K562 (cell line): ENCODE results near the gene BHLHE40. TPM values are rescaled to one million over a fixed set of nuclear protein-coding genes. Genes with fewer than 3 reads are reported as not detected.

Experiments used
- CAMTA2 ChIP-seq: fragments of 250-450 bp; sonication (Bioruptor Pico); conservative IDR thresholded peaks from 2 replicates; pipeline ENCODE4 v1.5.1; 2022
- KDM4B ChIP-seq, 2 experiments: fragments of 450-650 bp in 1 of 2; sonication (generic) in 1 of 2; IDR thresholded peaks; 2 replicates each; pipeline ENCODE4 v1.6.1; 2016 to 2017; ENCODE audit warnings: borderline replicate concordance in 2 of 2, antibody characterized with exemption in 1 of 2, low read depth in 1 of 2, mild to moderate bottlenecking in 1 of 2
- MCM5 ChIP-seq: fragments of 450-650 bp; IDR thresholded peaks from 2 replicates; pipeline ENCODE4 v1.6.1; 2016; ENCODE audit warnings: low read depth
- NCOA1 ChIP-seq: fragments of 450-650 bp; IDR thresholded peaks from 2 replicates; pipeline ENCODE4 v1.6.1; 2016; ENCODE audit warnings: low read depth
- NFYB ChIP-seq: IDR thresholded peaks from 2 replicates; pipeline ENCODE4 v1.6.1; 2011; ENCODE audit warnings: mild to moderate bottlenecking, moderate library complexity; ENCODE audit not compliant: insufficient read length; ENCODE audit errors: extremely low read depth
- PHB2 ChIP-seq: fragments of 450-650 bp; IDR thresholded peaks from 2 replicates; pipeline ENCODE4 v1.6.1; 2017; ENCODE audit warnings: low read depth
- PRMT5 ChIP-seq: sonication (generic); formaldehyde crosslinking; IDR thresholded peaks from 2 replicates; pipeline ENCODE4 v1.5.0; 2020; ENCODE audit warnings: missing genetic modification reagents
- SIRT6 ChIP-seq: IDR thresholded peaks from one replicate; pipeline ENCODE4 v1.6.1; 2012; ENCODE audit warnings: low read depth, mild to moderate bottlenecking, control low read depth, inconsistent platforms, low read length, moderate library complexity
- SLC30A9 ChIP-seq: fragments of 250-450 bp; sonication (Bioruptor Pico); IDR thresholded peaks from 2 replicates; pipeline ENCODE4 v1.8.0; 2022; ENCODE audit warnings: mild to moderate bottlenecking, moderate library complexity
- TOE1 ChIP-seq, 2 experiments: fragments of 450-650 bp in 1 of 2; sonication (generic) in 1 of 2; formaldehyde crosslinking in 1 of 2; IDR thresholded peaks; 2 replicates each; pipeline versions ENCODE4 v1.7.1 to v1.8.0; 2016 to 2022; ENCODE audit warnings: borderline replicate concordance in 2 of 2, mild to moderate bottlenecking in 2 of 2, antibody characterized with exemption in 1 of 2, inconsistent platforms in 1 of 2, low read depth in 1 of 2, missing genetic modification reagents in 1 of 2, moderate library complexity in 1 of 2
- XRCC3 ChIP-seq: fragments of 450-650 bp; IDR thresholded peaks from 2 replicates; pipeline ENCODE4 v1.6.1; 2017; ENCODE audit warnings: mild to moderate bottlenecking, moderate library complexity
- ZBTB1 ChIP-seq: sonication (generic); formaldehyde crosslinking; IDR thresholded peaks from 2 replicates; pipeline ENCODE4 v1.8.1; 2023; ENCODE audit warnings: missing genetic modification reagents, low read depth, mild to moderate bottlenecking, borderline replicate concordance
- ZKSCAN1 ChIP-seq: fragments of 150-350 bp; IDR thresholded peaks from 2 replicates; pipeline ENCODE4 v1.6.1; 2016; ENCODE audit warnings: low read depth, low read length
- ZNF175 ChIP-seq: fragments of 200-800 bp; sonication (Bioruptor generic); IDR thresholded peaks from 2 replicates; pipeline ENCODE4 v1.6.1; 2016; ENCODE audit warnings: low read depth, mild to moderate bottlenecking, missing genetic modification characterization, missing compliant biosample characterization
- ZNF408 ChIP-seq: fragments of 250-450 bp; sonication (Bioruptor Pico); IDR thresholded peaks from 2 replicates; pipeline ENCODE4 v1.4.0; 2020; ENCODE audit warnings: low read depth, mild to moderate bottlenecking, moderate library complexity
- polyA plus RNA-seq, 8 experiments: library from polyadenylated mRNA; depleted of rRNA in 4 of 8; stranded (reverse) in 5 of 8; unstranded in 3 of 8; fragments of >200 nt; fragmentation: Nextera tagmentation in 2 of 8; fragmentation: Illumina TruSeq in 1 of 8; extraction: Ambion mirVana in 2 of 8; extraction: Trizol in 1 of 8; gene quantifications; 2 replicates each; pipeline versions ENCODE4 v1.2.1 to v1.2.3, GENCODE V29; 2011 to 2014; ENCODE audit warnings: inconsistent platforms in 1 of 8, missing spikeins in 1 of 8
- total RNA-seq, 7 experiments: library from RNA; depleted of rRNA in 6 of 7; stranded (reverse); fragments of >200 nt in 6 of 7; fragmentation: Illumina TruSeq in 2 of 7; extraction: Trizol in 2 of 7; gene quantifications; 2 replicates each; pipeline versions ENCODE4 v1.2.1 to v1.2.3, GENCODE V29; 2011 to 2021; ENCODE audit warnings: low replicate concordance in 1 of 7
- TF ChIP-seq, protein P1 (sequence below): fragments of 250-450 bp; sonication (Bioruptor Pico); IDR thresholded peaks from 2 replicates; pipeline ENCODE4 v1.5.1; 2021; ENCODE audit warnings: mild to moderate bottlenecking
- TF ChIP-seq, protein P2 (sequence below), 2 experiments: fragments of 450-650 bp; formaldehyde crosslinking in 1 of 2; IDR thresholded peaks; 2 replicates each; pipeline versions ENCODE4 v1.4.0 to v1.6.1; 2014 to 2020; ENCODE audit warnings: mild to moderate bottlenecking in 2 of 2, borderline replicate concordance in 1 of 2, low read depth in 1 of 2
- TF ChIP-seq, protein P3 (sequence below): conservative IDR thresholded peaks from 2 replicates; pipeline ENCODE4 v1.6.1; 2011; ENCODE audit warnings: low read depth, mild to moderate bottlenecking, low read length; ENCODE audit not compliant: control insufficient read depth

BHLHE40 gene
- total and polyA plus RNA-seq, 9 of the 15 experiments (the other 6 are each of a cell fraction or from before 2014, with no cell fraction given) = 12.0 to 83.9 (median 31.4) TPM

DNA sequence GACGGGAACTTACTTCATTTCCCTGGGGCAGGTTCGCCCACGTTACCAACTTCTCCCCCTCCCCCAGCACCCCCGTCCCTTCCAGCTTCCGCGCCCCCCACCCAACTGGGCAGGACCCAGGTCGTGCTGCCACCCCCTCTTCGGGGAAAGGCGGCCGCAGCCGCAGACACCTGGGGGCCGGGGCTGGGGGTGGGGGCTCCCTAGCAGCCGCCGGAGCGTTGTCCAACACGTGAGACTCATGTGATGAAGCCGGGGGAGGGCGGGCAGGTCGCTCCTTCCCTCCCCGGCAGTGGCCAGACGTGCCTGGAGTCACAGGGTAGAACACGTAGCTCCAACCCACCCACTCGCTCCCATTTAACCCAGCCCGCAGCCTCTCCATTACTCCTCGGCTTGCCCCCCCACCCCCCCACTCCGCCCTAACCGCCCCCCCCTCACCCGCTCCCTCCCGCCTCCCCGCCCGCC lies 240 bp upstream of the BHLHE40 start (continued):
- TF ChIP-seq, protein P1, sequence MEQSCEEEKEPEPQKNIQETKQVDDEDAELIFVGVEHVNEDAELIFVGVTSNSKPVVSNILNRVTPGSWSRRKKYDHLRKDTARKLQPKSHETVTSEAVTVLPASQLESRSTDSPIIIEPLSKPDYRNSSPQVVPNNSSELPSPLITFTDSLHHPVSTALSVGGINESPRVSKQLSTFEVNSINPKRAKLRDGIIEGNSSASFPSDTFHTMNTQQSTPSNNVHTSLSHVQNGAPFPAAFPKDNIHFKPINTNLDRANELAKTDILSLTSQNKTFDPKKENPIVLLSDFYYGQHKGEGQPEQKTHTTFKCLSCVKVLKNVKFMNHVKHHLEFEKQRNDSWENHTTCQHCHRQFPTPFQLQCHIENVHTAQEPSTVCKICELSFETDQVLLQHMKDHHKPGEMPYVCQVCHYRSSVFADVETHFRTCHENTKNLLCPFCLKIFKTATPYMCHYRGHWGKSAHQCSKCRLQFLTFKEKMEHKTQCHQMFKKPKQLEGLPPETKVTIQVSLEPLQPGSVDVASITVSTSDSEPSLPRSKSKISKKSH (CRISPR knock-in tag) = no peak
- TF ChIP-seq ZNF408 (CRISPR knock-in tag) (no peak), ZKSCAN1 (no peak), ZBTB1 (no peak), SLC30A9 (CRISPR knock-in tag) (no peak), TOE1 (IDR thresholded peaks at IDR 0.05; ENCODE audit: borderline replicate concordance) (no peak), TOE1 (CRISPR knock-in tag; IDR thresholded peaks at IDR 0.05; ENCODE audit: borderline replicate concordance, low read depth) (no peak), MCM5 (no peak), SIRT6 (no peak), NCOA1 (no peak; the same call in 1 of the 2 replicates), CAMTA2 (CRISPR knock-in tag) (no peak), NFYB (no peak), ZNF175 (CRISPR knock-in tag) (no peak; the same call in 1 of the 2 replicates), XRCC3 (no peak), PHB2 (no peak), KDM4B (IDR thresholded peaks at IDR 0.05; ENCODE audit: borderline replicate concordance in 2 of 2, low read depth in 1 of 2) (no peak), PRMT5 (CRISPR knock-in tag) (no peak)
- TF ChIP-seq, protein P2, sequence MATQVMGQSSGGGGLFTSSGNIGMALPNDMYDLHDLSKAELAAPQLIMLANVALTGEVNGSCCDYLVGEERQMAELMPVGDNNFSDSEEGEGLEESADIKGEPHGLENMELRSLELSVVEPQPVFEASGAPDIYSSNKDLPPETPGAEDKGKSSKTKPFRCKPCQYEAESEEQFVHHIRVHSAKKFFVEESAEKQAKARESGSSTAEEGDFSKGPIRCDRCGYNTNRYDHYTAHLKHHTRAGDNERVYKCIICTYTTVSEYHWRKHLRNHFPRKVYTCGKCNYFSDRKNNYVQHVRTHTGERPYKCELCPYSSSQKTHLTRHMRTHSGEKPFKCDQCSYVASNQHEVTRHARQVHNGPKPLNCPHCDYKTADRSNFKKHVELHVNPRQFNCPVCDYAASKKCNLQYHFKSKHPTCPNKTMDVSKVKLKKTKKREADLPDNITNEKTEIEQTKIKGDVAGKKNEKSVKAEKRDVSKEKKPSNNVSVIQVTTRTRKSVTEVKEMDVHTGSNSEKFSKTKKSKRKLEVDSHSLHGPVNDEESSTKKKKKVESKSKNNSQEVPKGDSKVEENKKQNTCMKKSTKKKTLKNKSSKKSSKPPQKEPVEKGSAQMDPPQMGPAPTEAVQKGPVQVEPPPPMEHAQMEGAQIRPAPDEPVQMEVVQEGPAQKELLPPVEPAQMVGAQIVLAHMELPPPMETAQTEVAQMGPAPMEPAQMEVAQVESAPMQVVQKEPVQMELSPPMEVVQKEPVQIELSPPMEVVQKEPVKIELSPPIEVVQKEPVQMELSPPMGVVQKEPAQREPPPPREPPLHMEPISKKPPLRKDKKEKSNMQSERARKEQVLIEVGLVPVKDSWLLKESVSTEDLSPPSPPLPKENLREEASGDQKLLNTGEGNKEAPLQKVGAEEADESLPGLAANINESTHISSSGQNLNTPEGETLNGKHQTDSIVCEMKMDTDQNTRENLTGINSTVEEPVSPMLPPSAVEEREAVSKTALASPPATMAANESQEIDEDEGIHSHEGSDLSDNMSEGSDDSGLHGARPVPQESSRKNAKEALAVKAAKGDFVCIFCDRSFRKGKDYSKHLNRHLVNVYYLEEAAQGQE (IDR thresholded peaks at IDR 0.05; ENCODE audit: borderline replicate concordance) = no peak
- TF ChIP-seq, protein P2 (CRISPR knock-in tag; IDR thresholded peaks at IDR 0.05; ENCODE audit: low read depth) = no peak
- TF ChIP-seq, protein P3, sequence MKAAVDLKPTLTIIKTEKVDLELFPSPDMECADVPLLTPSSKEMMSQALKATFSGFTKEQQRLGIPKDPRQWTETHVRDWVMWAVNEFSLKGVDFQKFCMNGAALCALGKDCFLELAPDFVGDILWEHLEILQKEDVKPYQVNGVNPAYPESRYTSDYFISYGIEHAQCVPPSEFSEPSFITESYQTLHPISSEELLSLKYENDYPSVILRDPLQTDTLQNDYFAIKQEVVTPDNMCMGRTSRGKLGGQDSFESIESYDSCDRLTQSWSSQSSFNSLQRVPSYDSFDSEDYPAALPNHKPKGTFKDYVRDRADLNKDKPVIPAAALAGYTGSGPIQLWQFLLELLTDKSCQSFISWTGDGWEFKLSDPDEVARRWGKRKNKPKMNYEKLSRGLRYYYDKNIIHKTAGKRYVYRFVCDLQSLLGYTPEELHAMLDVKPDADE = 0 out of 2 replicates have a peak, but pooled peaks have one; percentile 6
